ENCODE data around the gene SLC28A3. TPM values are rescaled to one million over a fixed set of nuclear protein-coding genes. Genes with fewer than 3 reads are reported as not detected.

Gene SLC28A3
- total RNA-seq, 1 experiment from 2014 or later = not detected

GRCh38 chr9:84235511-84235910, 105.0 kb downstream of the SLC28A3 start:
- Histone ChIP-seq H3K27me3 (no peaks in the 10 kb centered on the region), H3K9me3 (no peaks in the 10 kb centered on the region), H3K36me3 (no peaks in the 10 kb centered on the region), H3K4me3 (no peak overlapping the region)
- DNase-seq = no peak

- Histone ChIP-seq H3K9me3 (no peaks in the 10 kb centered on the region), H3K36me3 (no peaks in the 10 kb centered on the region), H3K4me3 (no peak overlapping the region), H3K27me3 (no peaks in the 10 kb centered on the region)
- DNase-seq = peak; percentile 24
Observed at GRCh38 chr9:84230355-84231145, 110.0 kb downstream of the SLC28A3 start.

- no peaks in the 10 kb centered on the region for H3K9me3 ChIP-seq
- no peaks in the 10 kb centered on the region for H3K36me3 ChIP-seq
- H3K27me3 ChIP-seq = no peaks in the 10 kb centered on the region
- no peak overlapping the region for H3K4me3 ChIP-seq
- DNase-seq = no peak
Observed at GRCh38 chr9:84229191-84229590, 111.4 kb downstream of the SLC28A3 start.

- no peaks in the 10 kb centered on the region for H3K9me3 ChIP-seq
- H3K27me3 ChIP-seq = no peaks in the 10 kb centered on the region
- DNase-seq = no peak
- no peaks in the 10 kb centered on the region for H3K36me3 ChIP-seq
- H3K4me3 ChIP-seq = no peak overlapping the region
Observed at GRCh38 chr9:84228130-84228720, 112.3 kb downstream of the SLC28A3 start.

GRCh38 chr9:84226126-84226525, 114.4 kb downstream of the SLC28A3 start:
- Histone ChIP-seq H3K27me3 (no peaks in the 10 kb centered on the region), H3K4me3 (no peak overlapping the region), H3K36me3 (no peaks in the 10 kb centered on the region), H3K9me3 (no peaks in the 10 kb centered on the region)
- DNase-seq = no peak
